Measurements from ENCODE around the gene MLXIP.
"Not testable (repeated sequence)": the region's sequence is repeated elsewhere in the genome, so short reads cannot be mapped to it uniquely, and the experiment has no call there.

The MLXIP gene, protein sequence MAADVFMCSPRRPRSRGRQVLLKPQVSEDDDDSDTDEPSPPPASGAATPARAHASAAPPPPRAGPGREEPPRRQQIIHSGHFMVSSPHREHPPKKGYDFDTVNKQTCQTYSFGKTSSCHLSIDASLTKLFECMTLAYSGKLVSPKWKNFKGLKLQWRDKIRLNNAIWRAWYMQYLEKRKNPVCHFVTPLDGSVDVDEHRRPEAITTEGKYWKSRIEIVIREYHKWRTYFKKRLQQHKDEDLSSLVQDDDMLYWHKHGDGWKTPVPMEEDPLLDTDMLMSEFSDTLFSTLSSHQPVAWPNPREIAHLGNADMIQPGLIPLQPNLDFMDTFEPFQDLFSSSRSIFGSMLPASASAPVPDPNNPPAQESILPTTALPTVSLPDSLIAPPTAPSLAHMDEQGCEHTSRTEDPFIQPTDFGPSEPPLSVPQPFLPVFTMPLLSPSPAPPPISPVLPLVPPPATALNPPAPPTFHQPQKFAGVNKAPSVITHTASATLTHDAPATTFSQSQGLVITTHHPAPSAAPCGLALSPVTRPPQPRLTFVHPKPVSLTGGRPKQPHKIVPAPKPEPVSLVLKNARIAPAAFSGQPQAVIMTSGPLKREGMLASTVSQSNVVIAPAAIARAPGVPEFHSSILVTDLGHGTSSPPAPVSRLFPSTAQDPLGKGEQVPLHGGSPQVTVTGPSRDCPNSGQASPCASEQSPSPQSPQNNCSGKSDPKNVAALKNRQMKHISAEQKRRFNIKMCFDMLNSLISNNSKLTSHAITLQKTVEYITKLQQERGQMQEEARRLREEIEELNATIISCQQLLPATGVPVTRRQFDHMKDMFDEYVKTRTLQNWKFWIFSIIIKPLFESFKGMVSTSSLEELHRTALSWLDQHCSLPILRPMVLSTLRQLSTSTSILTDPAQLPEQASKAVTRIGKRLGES

GRCh38 chr12:122078141-122079032, at the start of gene MLXIP:
Gene MLXIP, plus strand, starts transcription at chr12:122078756. Its CDS starts 98 bp downstream, at chr12:122078854.
- peak; percentile 85 to 91 for DNase-seq (ENCODE audit: low read depth in 2 of 2)

DNA sequence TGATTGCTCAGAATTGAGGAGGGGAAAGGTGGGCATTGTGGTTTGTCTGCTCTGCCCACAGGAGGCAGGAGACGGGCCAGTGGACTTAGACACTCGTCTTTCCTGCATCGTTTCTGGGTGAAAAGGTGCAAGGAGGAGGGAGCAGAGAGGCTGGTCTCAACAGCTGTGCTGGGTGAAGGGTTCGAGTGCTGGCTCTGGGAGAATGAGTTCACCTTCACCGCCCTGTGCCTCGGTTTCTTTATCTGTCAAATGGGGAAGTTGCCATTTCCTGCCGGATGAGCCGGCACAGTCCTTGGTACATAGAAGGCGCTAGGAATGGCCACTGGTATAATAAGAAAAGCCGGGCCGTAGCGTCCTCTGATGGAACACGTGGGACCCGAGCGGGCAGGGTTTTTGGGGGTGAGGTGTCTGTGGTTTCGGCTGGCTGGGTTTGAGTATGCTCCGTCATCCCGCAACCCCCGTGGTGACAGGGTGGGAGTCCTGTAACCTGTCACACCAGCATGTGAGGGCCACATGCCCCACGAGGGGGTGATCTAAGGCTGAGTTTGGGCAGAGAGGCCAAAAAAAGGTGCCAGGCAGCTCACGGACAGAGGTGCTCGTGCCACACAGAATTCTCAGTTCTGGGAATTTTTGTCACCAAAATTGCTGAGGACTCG, 49.5 kb upstream of the MLXIP start:
- DNase-seq (ENCODE audit: low read depth in 2 of 2): peak; percentile 55 to 59

DNA sequence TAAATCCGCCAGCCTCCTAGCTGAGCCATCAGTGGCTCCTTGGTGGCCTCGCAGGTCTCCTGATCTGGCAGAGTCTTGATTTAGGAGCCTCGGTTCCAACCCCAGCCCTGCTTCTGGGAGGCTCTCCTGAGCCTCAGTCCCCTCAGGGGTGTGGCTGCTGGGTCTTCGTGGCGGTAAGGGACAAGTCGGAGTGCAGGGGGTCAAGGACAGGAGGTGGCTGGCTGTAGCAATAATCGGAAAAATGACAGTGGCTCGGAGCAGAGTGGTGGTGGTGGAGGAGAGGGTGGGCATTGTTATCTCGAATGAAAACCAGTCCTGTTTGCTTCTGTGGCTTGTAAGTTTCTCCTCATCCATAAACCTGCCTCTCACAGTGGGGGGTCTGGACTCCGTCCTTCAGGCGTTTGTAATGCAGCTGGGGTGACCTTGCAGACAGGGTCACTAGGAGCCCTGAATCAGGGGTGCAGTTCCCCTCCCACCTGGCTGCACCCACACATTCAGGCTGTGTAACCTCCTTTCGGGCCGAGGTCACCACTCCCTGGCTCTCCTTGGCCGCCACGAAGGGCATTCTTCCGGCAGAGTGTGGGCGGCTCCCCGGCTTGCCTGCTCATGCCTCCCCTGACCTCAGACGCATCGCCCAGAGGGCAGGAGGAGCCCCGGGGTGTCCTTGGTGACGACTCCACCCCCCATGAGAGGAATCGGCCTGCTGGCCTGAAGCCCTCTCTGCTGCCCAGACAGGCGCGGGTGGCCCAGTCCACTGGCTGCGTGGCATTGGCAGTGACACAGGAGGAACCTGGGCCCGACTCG, 48.7 kb upstream of the MLXIP start:
- DNase-seq (ENCODE audit: low read depth in 2 of 2): no peak

DNA sequence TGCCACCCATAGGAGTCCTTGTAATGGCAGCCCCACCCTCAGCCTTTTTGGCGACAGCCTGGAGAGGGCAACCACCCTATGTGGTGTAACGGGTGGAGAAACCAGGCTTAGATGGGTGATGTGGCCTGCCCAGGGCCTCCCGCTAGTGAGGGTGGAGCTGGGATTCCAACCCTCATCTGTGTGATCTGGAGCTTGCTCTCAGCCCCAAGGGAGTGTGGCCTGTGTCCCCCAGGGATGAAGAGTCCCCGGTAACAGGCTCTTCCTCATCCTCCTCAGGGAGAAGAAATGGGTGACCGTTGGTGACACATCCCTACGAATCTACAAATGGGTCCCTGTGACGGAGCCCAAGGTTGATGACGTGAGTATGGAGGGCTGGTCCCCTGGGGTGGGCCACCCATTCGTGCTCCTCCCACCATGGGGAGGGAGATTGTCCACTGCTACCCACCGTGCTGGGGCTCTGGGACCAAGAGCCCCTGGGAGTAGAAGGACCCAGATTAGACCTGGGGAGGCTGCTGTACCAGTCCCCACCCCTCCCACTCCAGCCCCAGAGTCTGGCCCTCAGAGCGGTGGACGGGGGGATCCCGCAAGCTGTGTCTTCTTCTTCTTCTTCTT, 48.0 kb upstream of the MLXIP start:
- no peak for DNase-seq (ENCODE audit: low read depth in 2 of 2)

GRCh38 chr12:122031342-122032216, 47.0 kb upstream of the MLXIP start:
- DNase-seq (ENCODE audit: low read depth in 2 of 2): peak; percentile 52 to 59

- no peak for DNase-seq (ENCODE audit: low read depth in 2 of 2)
These were observed 46.0 kb upstream of the MLXIP start for GRCh38 chr12:122032580-122032979.

DNA sequence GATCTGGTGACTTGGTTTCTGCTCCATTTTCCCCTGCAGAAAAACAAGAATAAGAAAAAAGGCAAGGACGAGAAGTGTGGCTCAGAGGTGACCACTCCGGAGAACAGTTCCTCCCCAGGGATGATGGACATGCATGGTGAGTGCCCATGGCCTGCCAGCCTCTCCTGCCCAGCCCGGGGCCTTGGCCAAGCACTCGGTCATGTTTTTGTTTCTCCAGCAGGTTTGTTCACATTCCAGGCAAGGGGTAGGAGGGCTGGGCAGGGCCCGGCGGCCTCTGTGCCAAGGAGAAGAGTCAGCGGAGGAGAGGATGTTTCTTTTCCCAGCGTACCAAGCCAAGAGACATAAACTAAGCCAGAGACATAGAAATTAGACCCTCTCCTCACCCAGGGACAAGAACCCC, 43.3 kb upstream of the MLXIP start:
- DNase-seq (ENCODE audit: low read depth in 2 of 2): no peak

- no peak for DNase-seq (ENCODE audit: low read depth in 2 of 2)
These were observed 42.4 kb upstream of the MLXIP start for GRCh38 chr12:122036153-122036552.

DNA sequence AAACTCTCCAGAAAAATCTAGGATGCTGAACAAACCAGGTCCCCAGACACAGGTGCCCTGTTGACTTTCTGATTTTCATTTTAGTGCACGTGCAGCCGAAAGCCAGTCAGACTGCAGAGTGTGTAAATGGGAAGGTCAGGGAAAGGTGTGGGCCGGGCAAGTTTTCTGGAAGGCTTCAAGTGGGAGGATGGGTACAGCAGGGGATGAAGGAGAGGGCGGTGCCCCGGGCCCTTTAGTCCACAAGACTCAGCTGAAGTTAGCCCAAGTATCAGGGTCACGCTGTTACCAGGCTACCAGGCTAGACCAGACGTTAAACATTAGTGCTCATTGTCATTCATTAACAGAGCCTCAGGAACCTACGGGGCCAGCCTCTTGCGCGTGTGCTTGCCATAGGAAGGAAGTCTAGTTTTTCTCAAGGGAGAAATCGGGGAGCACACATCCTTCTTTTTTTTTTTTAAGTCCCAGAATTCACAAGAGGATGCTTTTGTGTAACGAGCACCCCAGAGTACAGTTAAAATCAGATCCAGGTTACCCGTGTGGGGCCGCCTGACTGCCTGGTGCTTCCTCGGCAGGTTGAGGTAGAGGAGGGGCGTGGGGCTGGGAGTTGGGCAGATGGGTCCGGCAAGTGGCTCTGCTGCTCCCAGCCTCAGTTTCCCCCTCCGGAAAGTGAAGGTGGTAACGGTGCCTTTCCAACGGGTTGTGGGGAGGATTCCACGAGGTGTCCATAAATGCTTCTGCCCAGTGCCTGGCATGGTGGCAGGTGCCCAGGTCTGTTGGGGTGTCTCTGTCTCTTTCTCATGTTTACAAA, 37.8 kb upstream of the MLXIP start:
- no peak for DNase-seq (ENCODE audit: low read depth in 2 of 2)

DNA sequence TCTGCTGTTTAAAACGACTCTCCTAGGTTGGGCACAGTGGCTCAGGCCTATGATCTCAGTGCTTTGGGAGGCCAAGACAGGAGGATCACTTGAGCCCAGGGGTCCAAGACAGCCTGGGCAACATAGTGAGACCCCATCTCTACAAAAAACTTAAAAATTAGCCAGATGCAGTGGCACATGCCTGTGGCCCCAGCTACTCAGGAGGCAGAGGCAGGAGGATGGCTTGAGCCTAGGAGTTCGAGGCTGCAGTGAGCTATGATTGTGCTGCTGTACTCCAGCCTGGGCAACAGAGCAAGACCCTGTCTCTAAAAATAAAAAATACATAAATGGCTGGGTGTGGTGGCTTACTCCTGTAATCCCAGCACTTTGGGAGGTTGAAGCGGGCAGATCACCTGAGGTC, 37.1 kb upstream of the MLXIP start:
- not testable (repeated sequence) for DNase-seq (ENCODE audit: low read depth in 2 of 2)

GRCh38 chr12:122042910-122043309, 35.6 kb upstream of the MLXIP start:
- no peak for DNase-seq (ENCODE audit: low read depth in 2 of 2)

GRCh38 chr12:122043476-122043875, 35.1 kb upstream of the MLXIP start:
- no peak for DNase-seq (ENCODE audit: low read depth in 2 of 2)

- DNase-seq (ENCODE audit: low read depth in 2 of 2): no peak
These were observed 33.3 kb upstream of the MLXIP start for GRCh38 chr12:122045262-122045661.

DNA sequence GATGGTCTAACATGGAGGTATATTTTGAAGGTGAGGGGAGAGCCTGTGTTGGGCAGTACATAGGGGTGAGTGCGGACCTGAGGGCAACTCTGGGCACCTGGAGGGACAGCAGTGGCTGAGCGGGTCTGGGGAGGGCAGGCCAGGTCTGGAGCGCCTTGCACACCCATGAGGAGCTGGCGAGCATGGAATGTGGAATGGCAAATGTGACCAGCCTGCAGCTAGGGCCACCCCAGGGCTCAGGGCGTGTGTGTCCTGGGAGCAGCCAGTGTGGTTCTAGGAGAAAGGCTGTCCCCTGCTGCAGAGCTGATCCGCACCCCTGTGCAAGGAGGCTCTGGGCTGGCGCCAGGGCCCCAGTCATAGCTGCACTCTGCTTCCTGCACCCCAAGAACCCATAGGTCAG, 32.4 kb upstream of the MLXIP start:
- DNase-seq (ENCODE audit: low read depth in 2 of 2): no peak

GRCh38 chr12:122048151-122048550, 30.4 kb upstream of the MLXIP start:
- no peak for DNase-seq (ENCODE audit: low read depth in 2 of 2)

GRCh38 chr12:122049827-122050226, 28.7 kb upstream of the MLXIP start:
- DNase-seq (ENCODE audit: low read depth in 2 of 2): no peak

DNA sequence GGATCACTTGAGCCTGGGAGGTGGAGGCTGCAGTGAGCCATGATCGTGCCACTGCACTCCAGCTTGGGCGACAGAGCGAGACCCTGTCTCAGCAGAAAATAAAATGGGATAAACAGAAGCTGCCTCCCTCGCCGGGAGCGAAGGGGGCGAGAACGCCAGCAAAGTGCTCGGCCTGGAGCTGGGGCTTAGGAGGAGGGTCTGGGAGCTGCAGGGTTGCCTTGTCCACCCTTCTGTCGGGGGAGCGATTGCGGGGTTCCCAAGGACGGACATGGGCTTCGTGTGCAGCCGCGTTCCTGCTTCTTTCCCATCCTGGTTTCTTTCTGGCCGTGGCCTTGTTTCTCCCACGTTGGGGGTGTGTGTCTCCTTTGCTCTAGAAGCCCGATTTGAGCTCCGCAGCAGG, 27.9 kb upstream of the MLXIP start:
- DNase-seq (ENCODE audit: low read depth in 2 of 2): no peak

- DNase-seq (ENCODE audit: low read depth in 2 of 2): no peak
These were observed 27.2 kb upstream of the MLXIP start for GRCh38 chr12:122051231-122051876.

All from stimulated activated CD8-positive, alpha-beta memory T cell treated with anti-CD3 and anti-CD28 coated beads, Interleukin-2, amount 100 ng/mL, for 48 hours (primary cell).